Measurements from ENCODE around the gene MFNG. TPM values are rescaled to one million over a fixed set of nuclear protein-coding genes. Genes with fewer than 3 reads are reported as not detected.

The MFNG gene
- total RNA-seq, 1 experiment from 2014 or later, result 0.95 TPM

- no peak for DNase-seq (ENCODE audit: low spot score)
Measured at GRCh38 chr22:37514526-37515051, 28.4 kb upstream of the MFNG start.

- no peak for DNase-seq (ENCODE audit: low spot score)
Measured at GRCh38 chr22:37511395-37512104, 25.4 kb upstream of the MFNG start.

- DNase-seq (ENCODE audit: low spot score), result no peak
Measured at GRCh38 chr22:37510091-37510490, 23.9 kb upstream of the MFNG start.

- no peak for DNase-seq (ENCODE audit: low spot score)
Measured at GRCh38 chr22:37509059-37509860, 23.1 kb upstream of the MFNG start.

- no peak for DNase-seq (ENCODE audit: low spot score)
Measured at GRCh38 chr22:37508431-37508992, 22.3 kb upstream of the MFNG start.

GRCh38 chr22:37507731-37508130, 21.5 kb upstream of the MFNG start:
- no peak for DNase-seq (ENCODE audit: low spot score)

- DNase-seq (ENCODE audit: low spot score), result no peak
Measured at GRCh38 chr22:37505989-37506388, 19.8 kb upstream of the MFNG start.

- no peak for DNase-seq (ENCODE audit: low spot score)
Measured at GRCh38 chr22:37505565-37505964, 19.4 kb upstream of the MFNG start.

GRCh38 chr22:37504964-37505363, 18.8 kb upstream of the MFNG start:
- no peak for DNase-seq (ENCODE audit: low spot score)

GRCh38 chr22:37503850-37504249, 17.7 kb upstream of the MFNG start:
- peak; percentile 77 for DNase-seq (ENCODE audit: low spot score)

- no peak for DNase-seq (ENCODE audit: low spot score)
Measured at GRCh38 chr22:37503183-37503683, 17.0 kb upstream of the MFNG start.

GRCh38 chr22:37502342-37503182, 16.4 kb upstream of the MFNG start:
- no peak for DNase-seq (ENCODE audit: low spot score)

- peak; percentile 92 for DNase-seq (ENCODE audit: low spot score)
Measured at GRCh38 chr22:37501610-37502341, 15.6 kb upstream of the MFNG start.

GRCh38 chr22:37500745-37501609, 14.8 kb upstream of the MFNG start:
- peak; percentile 27 for DNase-seq (ENCODE audit: low spot score)

- no peak for DNase-seq (ENCODE audit: low spot score)
Measured at GRCh38 chr22:37499789-37500540, 13.8 kb upstream of the MFNG start.

GRCh38 chr22:37499027-37499707, 13.0 kb upstream of the MFNG start:
- DNase-seq (ENCODE audit: low spot score), result peak; percentile 31

- DNase-seq (ENCODE audit: low spot score), result peak; percentile 25
Measured at GRCh38 chr22:37498289-37498909, 12.2 kb upstream of the MFNG start.

GRCh38 chr22:37497062-37497599, 10.9 kb upstream of the MFNG start:
- peak; percentile 96 for DNase-seq (ENCODE audit: low spot score)

Measured in A172 (cell line).